HUES48 (cell line): Measurements from ENCODE around the gene IP6K1.
"Not testable (repeated sequence)": the region's sequence is repeated elsewhere in the genome, so short reads cannot be mapped to it uniquely, and the experiment has no call there.

Source experiments
- H3K27ac ChIP-seq: one replicate; pipeline ENCODE4 v1.7.0; 2013; ENCODE audit warnings: low read depth, low read length, inconsistent platforms
- H3K27me3 ChIP-seq: 2 replicates; pipeline ENCODE4 v1.6.1; 2013; ENCODE audit warnings: mild to moderate bottlenecking, low read length; ENCODE audit not compliant: control insufficient read depth, insufficient read depth
- H3K36me3 ChIP-seq: 2 replicates; pipeline ENCODE4 v1.6.1; 2013; ENCODE audit warnings: low read length; ENCODE audit not compliant: control insufficient read depth, insufficient read depth
- H3K4me1 ChIP-seq: 2 replicates; pipeline ENCODE4 v1.6.1; 2013; ENCODE audit warnings: mild to moderate bottlenecking, low read length; ENCODE audit not compliant: control insufficient read depth, insufficient read depth
- H3K4me3 ChIP-seq: 2 replicates; pipeline ENCODE4 v1.5.1; 2013; ENCODE audit warnings: mild to moderate bottlenecking, low read depth, low read length
- H3K9ac ChIP-seq: 2 replicates; pipeline ENCODE4 v1.6.1; 2013; ENCODE audit warnings: mild to moderate bottlenecking, low read depth, low read length, moderate library complexity
- H3K9me3 ChIP-seq: 2 replicates; pipeline ENCODE4 v1.6.1; 2013; ENCODE audit warnings: low read length; ENCODE audit not compliant: control insufficient read depth, insufficient read depth

Gene IP6K1

GRCh38 chr3:49786357-49787181, at the start of gene IP6K1:
TSS of gene IP6K1 (minus strand) at chr3:49786542. CDS start at chr3:49748040, 38,502 bp downstream.
- no peaks in the 10 kb centered on the region for H3K9me3 ChIP-seq
- H3K4me3 ChIP-seq, result peak within 1 kb of the TSS; percentile 99
- peak within 1 kb of the TSS; percentile 54 for H3K9ac ChIP-seq
- H3K4me1 ChIP-seq, result peaks cover 3% of the 10 kb centered on the region; the same call in 1 of the 2 replicates
- peaks cover 14% of the 10 kb centered on the region for H3K36me3 ChIP-seq
- H3K27me3 ChIP-seq, result no peaks in the 10 kb centered on the region
- H3K27ac ChIP-seq, result peak within 1 kb of the TSS; percentile 90

- no peaks in the 10 kb centered on the region for H3K9me3 ChIP-seq
- H3K9ac ChIP-seq, result no peak overlapping the region
- no peak overlapping the region for H3K4me3 ChIP-seq
- H3K27me3 ChIP-seq, result no peaks in the 10 kb centered on the region
- H3K4me1 ChIP-seq, result no peaks in the 10 kb centered on the region
- H3K36me3 ChIP-seq, result peaks cover 66% of the 10 kb centered on the region
- H3K27ac ChIP-seq, result no peak overlapping the region
These were observed 45.0 kb upstream of the IP6K1 start for GRCh38 chr3:49831341-49831740.

- H3K36me3 ChIP-seq, result peaks cover 30% of the 10 kb centered on the region
- H3K27me3 ChIP-seq, result no peaks in the 10 kb centered on the region
- H3K9ac ChIP-seq, result no peak overlapping the region
- H3K4me1 ChIP-seq, result no peaks in the 10 kb centered on the region
- H3K9me3 ChIP-seq, result no peaks in the 10 kb centered on the region
- no peak overlapping the region for H3K4me3 ChIP-seq
- no peak overlapping the region for H3K27ac ChIP-seq
These were observed 39.7 kb upstream of the IP6K1 start for GRCh38 chr3:49826016-49826415.

GRCh38 chr3:49823131-49823530, 36.8 kb upstream of the IP6K1 start:
- not testable (repeated sequence) for H3K9ac ChIP-seq, H3K4me3 ChIP-seq, H3K36me3 ChIP-seq, H3K27me3 ChIP-seq, H3K9me3 ChIP-seq, H3K27ac ChIP-seq, H3K4me1 ChIP-seq

- H3K27ac ChIP-seq, result no peak within 1 kb of the TSS
- H3K9ac ChIP-seq, result no peak within 1 kb of the TSS
- no peaks in the 10 kb centered on the region for H3K4me1 ChIP-seq
- no peak within 1 kb of the TSS for H3K4me3 ChIP-seq
- H3K36me3 ChIP-seq, result no peaks in the 10 kb centered on the region
- H3K9me3 ChIP-seq, result no peaks in the 10 kb centered on the region
- H3K27me3 ChIP-seq, result no peaks in the 10 kb centered on the region
These were observed 27.3 kb upstream of the IP6K1 start, which contains the start of gene UBA7 for GRCh38 chr3:49813497-49814174. TSS of gene UBA7 (minus strand) at chr3:49813953. CDS start at chr3:49813787, 166 bp downstream.

GRCh38 chr3:49812916-49813496, 26.7 kb upstream of the IP6K1 start:
- no peaks in the 10 kb centered on the region for H3K9me3 ChIP-seq
- H3K27me3 ChIP-seq, result no peaks in the 10 kb centered on the region
- H3K4me1 ChIP-seq, result no peaks in the 10 kb centered on the region
- H3K27ac ChIP-seq, result no peak overlapping the region
- H3K9ac ChIP-seq, result no peak overlapping the region
- H3K36me3 ChIP-seq, result no peaks in the 10 kb centered on the region
- no peak overlapping the region for H3K4me3 ChIP-seq

GRCh38 chr3:49807431-49808114, 21.2 kb upstream of the IP6K1 start:
- no peaks in the 10 kb centered on the region for H3K36me3 ChIP-seq
- H3K9ac ChIP-seq, result no peak overlapping the region
- H3K27me3 ChIP-seq, result peaks cover 20% of the 10 kb centered on the region
- H3K27ac ChIP-seq, result no peak overlapping the region
- H3K9me3 ChIP-seq, result no peaks in the 10 kb centered on the region
- no peak overlapping the region for H3K4me3 ChIP-seq
- peaks cover 14% of the 10 kb centered on the region for H3K4me1 ChIP-seq

- Histone ChIP-seq H3K36me3 (no peaks in the 10 kb centered on the region), H3K9ac (no peak overlapping the region), H3K4me3 (no peak overlapping the region), H3K4me1 (peaks cover 14% of the 10 kb centered on the region), H3K27ac (no peak overlapping the region), H3K27me3 (peaks cover 24% of the 10 kb centered on the region), H3K9me3 (no peaks in the 10 kb centered on the region)
These were observed 20.5 kb upstream of the IP6K1 start for GRCh38 chr3:49806850-49807249.

GRCh38 chr3:49805897-49806701, 19.8 kb upstream of the IP6K1 start:
- H3K27me3 ChIP-seq, result peaks cover 31% of the 10 kb centered on the region
- no peak overlapping the region for H3K27ac ChIP-seq
- peaks cover 14% of the 10 kb centered on the region for H3K4me1 ChIP-seq
- no peaks in the 10 kb centered on the region for H3K9me3 ChIP-seq
- H3K36me3 ChIP-seq, result no peaks in the 10 kb centered on the region
- H3K4me3 ChIP-seq, result no peak overlapping the region
- H3K9ac ChIP-seq, result peak overlapping the region; percentile 24; the same call in 1 of the 2 replicates

GRCh38 chr3:49805367-49805782, 19.0 kb upstream of the IP6K1 start:
- H3K4me3 ChIP-seq, result no peak overlapping the region
- H3K4me1 ChIP-seq, result peaks cover 14% of the 10 kb centered on the region
- no peak overlapping the region for H3K27ac ChIP-seq

More at GRCh38 chr3:49805367-49805782, 19.0 kb upstream of the IP6K1 start:
- no peaks in the 10 kb centered on the region for H3K36me3 ChIP-seq
- no peak overlapping the region for H3K9ac ChIP-seq
- no peaks in the 10 kb centered on the region for H3K9me3 ChIP-seq
- peaks cover 31% of the 10 kb centered on the region for H3K27me3 ChIP-seq
